DMS53 (cell line): ENCODE results near the gene MAST4.

Experiments
- DNase-seq: peaks from one replicate; lab custom pipeline; 2025; lab: John Stamatoyannopoulos, UW

Gene MAST4

GRCh38 chr5:67189079-67189354, 592.8 kb downstream of the MAST4 start:
- no peak for DNase-seq

GRCh38 chr5:67189931-67190330, 593.7 kb downstream of the MAST4 start:
- DNase-seq: no peak

DNA sequence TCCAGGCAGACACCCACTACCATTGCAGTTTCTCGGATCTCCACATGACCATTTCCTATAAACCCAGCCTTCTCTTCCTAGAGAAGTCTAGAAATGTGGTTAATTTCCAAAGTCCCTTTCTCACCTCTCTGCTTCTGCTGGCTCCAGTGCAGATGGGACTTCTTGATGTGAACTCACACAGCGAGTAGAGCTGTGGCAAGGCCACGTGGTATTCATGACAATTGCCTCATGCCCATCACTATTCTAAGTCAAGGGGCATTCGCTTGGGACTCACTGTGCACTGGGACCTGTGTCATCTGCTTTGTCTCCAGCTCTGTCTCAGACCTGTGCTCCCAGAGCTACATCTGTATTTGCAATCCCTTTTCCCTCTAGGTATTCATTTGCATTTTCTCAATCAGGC, 594.2 kb downstream of the MAST4 start:
- DNase-seq: no peak

- no peak for DNase-seq
Measured at GRCh38 chr5:67190861-67191260, 594.7 kb downstream of the MAST4 start.

DNA sequence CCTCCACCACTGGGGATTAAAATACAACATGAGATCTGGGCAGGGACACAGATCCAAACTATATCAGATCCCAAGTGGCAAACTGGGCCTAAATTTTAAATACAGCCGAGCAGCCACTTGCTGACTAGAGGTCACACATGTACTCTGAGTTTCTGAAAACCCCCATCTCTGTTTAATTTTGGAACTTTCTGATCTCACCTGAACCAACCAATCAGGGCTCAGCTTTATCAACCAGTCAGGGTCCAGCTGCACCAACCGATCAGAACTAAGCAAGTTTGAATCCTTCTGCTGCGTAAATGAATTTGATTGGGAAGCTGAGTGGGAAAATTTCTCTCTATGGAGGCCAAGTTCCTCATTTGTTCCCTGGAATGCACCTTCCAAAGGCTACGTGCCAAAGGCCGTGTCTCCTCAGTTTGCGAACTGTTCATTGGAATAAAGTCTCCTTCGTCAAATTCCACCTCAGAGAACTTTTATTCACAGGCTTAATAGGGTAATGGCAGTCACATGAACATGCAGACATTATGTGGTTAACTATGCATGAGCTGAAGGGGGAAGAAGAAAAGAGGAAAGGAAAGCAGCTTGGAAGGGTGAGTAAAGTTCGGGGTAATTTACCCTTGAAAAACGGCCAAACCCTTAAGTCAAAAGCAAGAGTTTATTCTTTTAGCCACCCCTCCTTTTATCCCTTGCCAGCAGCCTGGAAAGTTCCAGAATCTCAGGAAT, 596.7 kb downstream of the MAST4 start:
- no peak for DNase-seq

DNA sequence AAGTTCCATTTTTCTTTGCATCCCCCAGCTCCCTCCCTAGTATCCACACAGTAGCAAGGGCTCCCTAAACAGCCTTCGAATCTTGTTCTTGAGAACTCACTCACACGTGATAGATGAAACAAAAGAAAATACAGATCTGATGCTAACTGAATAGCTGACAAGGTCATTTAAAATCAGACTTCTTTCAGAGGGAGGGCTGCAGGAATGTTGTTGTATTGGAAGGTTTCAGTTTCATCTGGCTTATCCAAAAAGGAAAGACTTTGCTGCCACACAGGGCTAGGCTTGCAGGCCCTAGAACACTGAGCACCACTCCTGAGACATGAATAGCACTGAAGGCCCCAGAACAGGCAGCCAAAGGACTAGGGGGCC, 597.2 kb downstream of the MAST4 start:
- no peak for DNase-seq

DNA sequence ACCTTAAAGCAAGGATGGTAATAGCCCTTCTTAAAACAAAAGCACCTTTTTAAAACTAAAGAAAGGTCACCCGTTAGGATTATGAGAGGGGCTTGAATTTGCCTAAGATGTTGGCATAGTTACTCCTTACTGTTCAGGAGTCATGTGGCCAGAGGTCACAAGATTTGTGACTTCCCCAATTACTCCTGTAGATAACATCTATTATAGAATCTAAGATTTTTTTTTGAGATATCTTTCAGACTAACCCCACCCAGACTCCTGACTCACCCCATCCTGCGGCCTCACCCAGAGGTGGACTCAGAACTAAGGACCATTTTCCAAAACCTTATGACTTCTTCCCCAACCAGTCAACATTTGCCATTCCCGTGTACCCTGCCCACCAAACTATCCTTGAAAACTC, 598.0 kb downstream of the MAST4 start:
- DNase-seq: no peak

- no peak for DNase-seq
Measured at GRCh38 chr5:67195406-67196275, 599.4 kb downstream of the MAST4 start.

GRCh38 chr5:67196537-67197059, 600.4 kb downstream of the MAST4 start, which contains the start of gene CD180:
Gene CD180, minus strand, starts transcription at chr5:67196799. Its CDS starts 158 bp downstream, at chr5:67196641.
- DNase-seq: no peak

DNA sequence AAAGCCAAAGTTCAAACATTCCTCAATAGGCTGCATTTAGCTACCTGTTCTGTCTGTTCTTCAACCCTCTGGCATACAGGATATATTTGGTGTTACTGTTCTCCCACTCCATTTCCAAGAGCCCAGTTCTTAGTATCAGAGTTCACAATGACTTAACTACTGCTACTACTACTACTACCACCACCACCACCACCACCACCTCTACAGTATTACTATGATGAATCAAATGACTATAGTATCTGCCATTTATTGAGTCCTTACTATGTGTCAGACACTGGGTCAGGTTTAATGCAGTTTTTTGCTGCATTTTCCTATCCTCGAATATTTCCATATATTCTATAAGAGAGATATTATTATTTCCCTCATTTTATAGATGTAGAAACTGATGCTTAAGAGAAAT, 601.3 kb downstream of the MAST4 start:
- DNase-seq: no peak

DNA sequence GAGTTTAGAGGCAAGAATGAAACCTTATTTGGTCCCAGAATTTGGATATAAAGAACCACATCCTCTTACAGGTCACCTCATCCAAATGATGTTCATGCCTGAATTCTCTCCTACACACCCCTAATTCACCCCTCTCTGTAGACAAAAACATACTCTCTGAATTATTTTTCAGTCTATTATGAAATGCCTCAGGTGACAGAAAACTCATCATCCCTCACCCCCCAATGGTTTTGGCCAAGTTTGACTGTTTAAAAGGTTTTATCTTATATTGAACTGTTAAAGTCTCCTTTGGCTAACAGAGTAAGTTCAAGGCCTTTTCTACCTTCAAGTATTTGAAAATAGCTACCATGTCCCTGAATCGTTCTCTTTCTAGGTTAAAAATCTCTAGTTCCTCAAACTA, 602.7 kb downstream of the MAST4 start:
- no peak for DNase-seq

- no peak for DNase-seq
Measured at GRCh38 chr5:67199859-67200258, 603.7 kb downstream of the MAST4 start.

DNA sequence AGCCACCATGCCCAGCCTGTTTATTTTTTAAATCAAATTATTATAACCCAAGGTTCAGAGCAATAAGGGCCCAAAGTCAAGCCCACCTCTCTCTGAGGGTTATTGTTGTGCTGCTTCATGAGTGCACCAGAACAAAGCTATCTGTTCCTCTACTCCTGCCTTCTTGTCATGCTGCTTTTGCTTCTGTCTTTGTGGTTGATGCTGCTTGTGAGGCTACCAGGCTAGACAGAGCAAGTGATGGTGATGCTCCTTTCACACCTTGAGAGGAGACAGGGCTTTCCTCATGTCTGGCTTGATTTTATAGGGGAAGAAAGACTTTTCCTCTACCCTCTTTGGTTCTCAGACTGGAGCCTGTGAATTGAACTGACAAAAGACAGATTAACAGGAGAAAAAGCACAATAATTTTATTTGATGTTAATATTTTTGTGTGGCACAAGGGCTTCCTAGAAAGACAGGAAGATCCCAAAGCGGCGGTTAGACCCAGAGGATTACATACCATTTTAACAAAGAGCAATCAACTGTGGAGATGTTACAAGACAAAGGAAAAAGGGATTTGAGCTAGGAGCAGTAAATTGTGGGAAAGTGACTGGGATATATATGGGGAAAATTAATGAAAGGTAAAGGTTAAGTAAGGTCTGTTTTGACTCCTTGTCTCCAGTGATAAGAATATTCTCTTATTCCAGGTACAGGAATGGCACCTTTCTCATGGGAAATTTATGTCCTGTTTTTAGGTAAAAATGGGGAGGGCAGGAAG, 604.8 kb downstream of the MAST4 start:
- DNase-seq: no peak

GRCh38 chr5:67201897-67202549, 605.8 kb downstream of the MAST4 start:
- no peak for DNase-seq

DNA sequence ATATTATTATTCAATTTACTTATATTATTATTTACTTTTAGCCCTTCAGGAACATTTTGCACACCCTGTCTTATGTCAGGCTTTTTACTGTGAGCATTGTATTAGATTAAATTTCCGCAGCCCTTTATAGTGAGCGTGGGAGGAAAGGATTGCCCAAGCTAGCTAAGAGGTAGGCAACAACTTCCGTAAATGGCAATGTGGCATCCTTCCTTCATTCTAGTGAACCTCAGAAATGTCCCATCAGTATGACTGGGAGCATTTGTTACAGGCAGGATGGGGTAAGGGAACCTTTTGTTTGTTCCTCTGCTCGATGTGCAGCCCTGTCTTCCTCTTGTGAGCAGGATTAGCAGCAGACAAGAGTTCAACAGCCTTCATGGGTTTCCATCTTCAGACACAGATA, 606.6 kb downstream of the MAST4 start:
- no peak for DNase-seq

- DNase-seq: no peak
Measured at GRCh38 chr5:67203701-67204074, 607.5 kb downstream of the MAST4 start.

- no peak for DNase-seq
Measured at GRCh38 chr5:67204821-67205220, 608.6 kb downstream of the MAST4 start.

DNA sequence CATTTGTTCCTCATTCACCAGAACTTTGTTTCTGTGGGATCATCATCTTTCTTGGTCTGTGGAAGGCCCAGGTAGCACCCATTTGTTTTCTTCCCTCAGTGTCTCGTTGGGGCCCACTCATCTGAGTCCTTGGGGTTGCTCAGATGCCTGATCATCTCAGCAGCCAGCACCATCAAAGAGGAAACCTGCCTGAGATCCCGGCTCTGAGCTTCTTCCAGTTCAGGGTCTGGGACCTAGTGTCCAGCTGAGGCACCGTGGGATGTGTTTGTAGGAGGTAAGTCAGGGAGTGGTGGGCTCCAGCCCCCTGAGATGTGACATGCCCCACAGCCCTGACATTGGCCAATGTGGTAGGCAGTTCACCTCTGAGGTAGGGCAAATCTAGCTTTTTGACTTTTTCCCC, 609.8 kb downstream of the MAST4 start:
- DNase-seq: no peak

GRCh38 chr5:67206461-67206860, 610.3 kb downstream of the MAST4 start:
- DNase-seq: no peak

GRCh38 chr5:67206929-67207328, 610.7 kb downstream of the MAST4 start:
- DNase-seq: peak; percentile 8

GRCh38 chr5:67208403-67208802, 612.2 kb downstream of the MAST4 start:
- no peak for DNase-seq

DNA sequence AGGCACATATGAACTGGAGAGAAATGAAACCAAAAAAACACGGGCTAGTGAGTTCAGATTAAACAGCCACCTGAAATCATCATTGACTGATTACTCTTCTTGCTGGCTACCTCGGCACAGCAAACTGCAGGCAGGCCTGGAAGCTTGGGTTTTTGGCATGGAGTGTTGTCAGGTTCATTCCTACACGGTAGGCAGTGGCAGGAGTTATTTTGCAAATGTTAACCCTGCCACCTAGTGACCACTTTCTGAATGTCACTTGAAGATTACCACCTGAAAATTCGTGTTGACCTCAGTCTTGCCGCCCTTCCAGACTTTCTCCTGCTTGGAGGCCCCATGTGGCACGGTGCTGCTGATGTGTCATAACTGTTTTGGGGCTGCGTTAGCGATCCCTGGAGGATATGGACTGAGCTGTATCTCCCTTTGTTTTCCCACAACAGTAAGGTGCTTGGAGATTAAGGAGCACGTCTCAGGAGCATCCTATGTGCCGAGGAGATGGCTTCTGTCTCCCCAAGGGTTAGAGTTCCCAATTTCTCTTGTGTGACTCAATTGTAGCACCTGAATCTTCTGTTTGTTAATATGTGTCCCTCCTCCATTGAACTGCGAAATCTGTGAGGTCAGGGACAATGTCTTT, 613.1 kb downstream of the MAST4 start:
- peak; percentile 89 for DNase-seq
